ENCODE results near the gene SLC2A3.

DNA sequence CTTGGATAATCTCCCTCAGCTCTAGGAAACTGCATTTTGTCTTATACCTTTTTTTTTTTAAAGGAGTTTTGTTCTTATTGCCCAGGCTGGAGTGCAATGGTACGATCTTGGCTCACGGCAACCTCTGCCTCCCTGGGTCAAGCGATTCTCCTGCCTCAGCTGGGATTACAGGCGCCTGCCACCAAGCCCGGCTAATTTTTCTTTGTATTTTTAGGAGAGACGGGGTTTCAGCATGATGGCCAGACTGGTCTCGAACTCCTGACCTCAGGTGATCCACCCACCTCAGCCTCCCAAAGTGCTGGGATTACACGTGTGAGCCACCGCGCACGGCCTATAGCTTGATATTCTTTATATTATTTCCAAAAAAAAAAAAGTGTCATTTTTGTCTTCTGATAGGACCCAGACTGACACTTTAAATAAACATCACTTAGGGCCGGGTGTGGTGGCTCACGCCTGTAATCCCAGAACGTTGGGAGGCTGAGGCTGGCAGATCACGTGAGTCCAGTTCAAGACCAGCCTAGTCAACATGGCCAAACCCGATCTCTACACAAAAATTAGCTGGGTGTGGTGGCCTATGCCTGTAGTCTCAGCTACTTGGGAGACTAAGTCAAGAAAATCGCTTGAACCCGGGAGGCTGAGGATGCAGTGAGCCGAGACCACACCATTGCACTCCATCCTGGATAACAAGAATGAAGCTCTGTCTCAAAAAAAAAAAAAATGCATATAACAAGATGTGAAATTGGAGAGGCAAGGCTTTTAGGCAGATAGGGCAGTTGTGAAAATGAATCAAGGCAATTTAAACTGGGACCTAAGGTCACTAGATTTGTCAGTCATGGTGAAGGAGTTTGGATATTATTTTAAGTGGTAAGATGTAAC lies 18.4 kb downstream of the SLC2A3 start:
- TF ChIP-seq, protein P1, sequence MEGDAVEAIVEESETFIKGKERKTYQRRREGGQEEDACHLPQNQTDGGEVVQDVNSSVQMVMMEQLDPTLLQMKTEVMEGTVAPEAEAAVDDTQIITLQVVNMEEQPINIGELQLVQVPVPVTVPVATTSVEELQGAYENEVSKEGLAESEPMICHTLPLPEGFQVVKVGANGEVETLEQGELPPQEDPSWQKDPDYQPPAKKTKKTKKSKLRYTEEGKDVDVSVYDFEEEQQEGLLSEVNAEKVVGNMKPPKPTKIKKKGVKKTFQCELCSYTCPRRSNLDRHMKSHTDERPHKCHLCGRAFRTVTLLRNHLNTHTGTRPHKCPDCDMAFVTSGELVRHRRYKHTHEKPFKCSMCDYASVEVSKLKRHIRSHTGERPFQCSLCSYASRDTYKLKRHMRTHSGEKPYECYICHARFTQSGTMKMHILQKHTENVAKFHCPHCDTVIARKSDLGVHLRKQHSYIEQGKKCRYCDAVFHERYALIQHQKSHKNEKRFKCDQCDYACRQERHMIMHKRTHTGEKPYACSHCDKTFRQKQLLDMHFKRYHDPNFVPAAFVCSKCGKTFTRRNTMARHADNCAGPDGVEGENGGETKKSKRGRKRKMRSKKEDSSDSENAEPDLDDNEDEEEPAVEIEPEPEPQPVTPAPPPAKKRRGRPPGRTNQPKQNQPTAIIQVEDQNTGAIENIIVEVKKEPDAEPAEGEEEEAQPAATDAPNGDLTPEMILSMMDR (optimal IDR thresholded peaks at IDR 0.05 in 1 of 3, IDR thresholded peaks at IDR 0.05 in 1 of 3, conservative IDR thresholded peaks at IDR 0.05 in 1 of 3; ENCODE audit: extremely low read depth in 1 of 3, insufficient read depth in 2 of 3, low read length in 3 of 3) = no peak
- no peak for TF ChIP-seq EZH2 (IDR thresholded peaks at IDR 0.05; ENCODE audit: low read length)

Data from keratinocyte (primary cell).